ENCODE results near the gene UBE3B.

GRCh38 chr12:109448707-109449390, 28.6 kb upstream of the UBE3B start:
- TF ChIP-seq CTCF (IDR thresholded peaks at IDR 0.05) (no peak), POLR2AphosphoS5 (IDR thresholded peaks at IDR 0.05) (no peak)
